CD1c-positive myeloid dendritic cell (primary cell): Measurements from ENCODE around the gene MUC13.

ENCODE experiments used
- DNase-seq: peaks from one replicate; pipeline ENCODE4 v3.0.0-alpha.2; 2016; ENCODE audit errors: extremely low spot score

The MUC13 gene

DNA sequence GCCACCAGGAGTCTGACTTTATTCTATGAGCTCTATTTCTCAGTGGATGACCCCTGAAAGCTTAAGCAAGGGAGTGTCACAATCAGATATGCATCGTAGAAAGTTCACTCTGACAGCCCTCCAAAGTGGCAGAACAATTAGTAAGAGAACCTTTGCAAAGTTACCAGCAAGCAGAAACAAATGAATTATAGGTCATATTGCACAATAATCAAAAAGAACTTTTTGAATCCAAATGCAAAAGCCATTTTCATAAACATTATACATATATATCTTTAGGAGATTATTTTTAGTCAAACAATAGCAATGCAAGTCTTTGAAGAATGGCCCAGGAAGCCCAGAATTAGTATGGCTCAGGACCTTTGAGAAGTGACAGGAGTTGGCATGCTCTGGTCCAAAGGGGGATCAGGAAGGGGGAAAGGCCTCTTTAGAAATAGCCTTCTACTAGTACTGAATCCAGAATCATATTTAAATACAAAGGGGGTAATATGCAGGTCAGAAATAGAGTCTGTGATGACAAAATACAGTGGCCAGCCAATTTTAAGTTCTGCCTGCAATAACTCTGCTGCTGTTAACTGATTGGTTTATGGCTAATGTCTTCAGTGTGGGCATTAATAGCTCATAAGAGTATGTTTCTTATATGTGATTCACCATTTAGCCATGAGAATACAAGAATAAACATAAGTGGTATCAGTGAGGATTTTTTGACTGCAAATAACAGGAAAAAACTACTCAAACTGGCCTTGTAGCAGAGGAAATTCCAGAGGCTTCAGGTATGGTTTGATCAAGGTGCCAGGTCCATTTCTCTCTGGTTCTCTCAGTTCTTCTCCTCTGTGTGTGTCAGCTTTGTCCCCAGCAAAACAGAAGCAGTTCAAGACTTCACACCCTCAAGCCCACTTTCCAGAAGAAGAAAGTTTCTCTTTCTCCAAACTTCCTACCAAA, 30.4 kb downstream of the MUC13 start:
- DNase-seq = no peak

DNA sequence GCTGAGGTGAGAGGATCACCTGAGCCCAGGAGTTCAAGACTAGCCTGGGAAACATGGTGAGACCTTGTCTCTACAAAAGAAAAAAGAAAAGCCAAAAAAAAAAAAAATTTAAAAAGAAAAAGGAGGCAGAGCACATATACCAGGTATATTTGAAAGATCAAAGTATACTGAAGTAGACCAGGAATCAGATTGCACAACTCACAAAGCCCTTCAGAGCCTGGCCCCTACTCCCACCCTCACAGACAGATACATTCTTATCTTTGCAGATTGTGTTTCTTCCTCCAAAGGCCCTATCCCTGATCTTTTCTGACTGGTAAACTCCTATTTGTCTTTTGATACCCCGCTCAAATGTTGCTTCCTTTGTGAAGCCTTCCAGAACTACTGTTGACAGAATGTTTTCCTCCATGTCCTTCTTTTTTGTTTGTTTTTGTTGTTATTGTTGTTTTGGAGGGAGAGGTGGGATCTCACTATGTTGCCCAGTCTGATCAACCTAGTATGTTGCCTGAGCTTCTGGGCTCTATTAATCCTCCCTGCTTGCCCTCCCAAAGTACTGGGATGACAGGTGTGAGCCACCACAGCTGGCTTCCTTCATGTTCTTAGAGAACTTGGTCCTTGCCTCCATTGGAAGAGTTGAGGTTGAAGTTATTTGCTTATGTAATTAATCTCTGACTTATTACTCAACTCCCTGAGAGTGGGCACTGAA, 37.6 kb downstream of the MUC13 start:
- no peak for DNase-seq

GRCh38 chr3:124895756-124896155, 38.8 kb downstream of the MUC13 start:
- no peak for DNase-seq

GRCh38 chr3:124893526-124893925, 41.0 kb downstream of the MUC13 start:
- DNase-seq = no peak

DNA sequence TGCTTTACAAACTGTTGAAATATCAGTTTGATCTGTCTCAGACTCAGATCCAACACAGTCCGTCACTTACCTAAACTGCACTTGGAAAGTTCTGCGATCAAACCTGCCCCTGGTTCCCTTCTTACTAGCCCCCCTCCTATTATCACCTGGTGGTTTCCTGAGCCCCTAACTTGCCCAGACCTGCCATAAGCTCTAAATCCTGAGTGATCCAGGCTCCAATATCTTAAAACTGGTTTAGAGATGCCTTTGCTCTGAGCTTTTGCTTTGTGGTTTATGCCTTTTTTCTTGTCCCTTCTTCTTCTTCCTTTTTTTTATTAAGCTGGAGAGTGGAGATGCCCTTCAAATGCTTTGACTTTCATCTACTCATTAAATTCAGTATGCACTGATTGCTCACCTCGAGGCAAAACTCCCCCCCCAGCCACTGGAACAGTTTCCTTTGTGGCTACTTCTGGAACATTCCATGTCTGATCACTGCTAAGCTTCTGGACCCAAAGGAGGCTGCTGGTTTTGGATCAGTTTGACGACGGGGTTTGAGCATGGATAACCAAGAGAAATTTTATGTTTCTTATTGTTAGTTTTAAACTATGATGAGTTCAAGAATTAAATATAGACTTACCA, 43.9 kb downstream of the MUC13 start:
- no peak for DNase-seq

- no peak for DNase-seq
These were observed 45.8 kb downstream of the MUC13 start for GRCh38 chr3:124888482-124889441.

- no peak for DNase-seq
These were observed 46.6 kb downstream of the MUC13 start for GRCh38 chr3:124887932-124888298.

- peak; percentile 50 for DNase-seq
These were observed 47.2 kb downstream of the MUC13 start, which contains the start of gene ITGB5 for GRCh38 chr3:124887177-124887931. TSS of gene ITGB5 (minus strand) at chr3:124887365. CDS start at chr3:124887000, 365 bp downstream.

DNA sequence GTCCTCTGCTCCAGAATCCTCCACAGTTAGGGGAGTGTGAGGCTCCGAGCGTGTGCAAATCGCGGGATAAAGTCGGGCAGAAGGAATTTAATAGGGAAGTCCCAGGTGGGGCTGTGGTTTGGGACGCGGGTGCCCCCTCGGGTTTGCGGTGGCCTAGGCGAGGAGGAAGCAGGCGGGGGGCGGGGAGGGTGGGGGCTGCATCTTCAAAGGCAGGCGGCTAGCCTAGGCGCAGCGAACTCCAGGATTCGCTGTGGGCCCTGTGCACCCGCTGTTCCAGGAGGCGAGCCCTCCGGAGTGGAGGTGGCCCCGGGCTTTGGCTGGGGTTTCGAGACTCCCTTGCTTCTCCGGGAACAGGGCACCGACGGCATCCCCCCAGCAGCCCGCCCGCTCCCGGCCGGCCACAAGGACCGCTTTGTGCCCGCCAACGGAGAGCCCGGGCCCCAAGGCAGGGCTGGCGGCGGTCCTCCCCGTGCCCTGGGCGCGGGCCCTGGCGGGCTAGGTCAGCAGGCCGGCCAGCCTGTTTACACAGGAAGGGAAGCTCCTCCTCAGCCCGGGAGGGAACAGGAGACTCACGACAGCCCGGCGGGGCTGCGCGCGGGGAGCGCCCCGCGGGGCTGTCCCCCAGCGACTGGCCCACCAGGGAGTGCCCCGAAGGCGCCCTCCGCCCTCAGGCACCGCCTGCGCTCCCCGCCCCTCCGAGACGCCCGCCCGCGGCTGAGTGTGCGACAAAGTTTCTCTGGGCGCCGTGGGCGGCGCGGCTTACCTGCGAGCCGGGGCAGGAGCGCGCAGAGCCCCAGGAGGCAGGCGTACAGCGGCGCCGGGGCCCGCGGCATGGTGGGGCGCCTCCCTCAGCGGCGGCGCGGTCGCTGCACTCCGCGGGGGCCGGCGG, 48.1 kb downstream of the MUC13 start:
- peak; percentile 54 for DNase-seq

GRCh38 chr3:124885466-124886167, 48.9 kb downstream of the MUC13 start:
- DNase-seq = no peak

DNA sequence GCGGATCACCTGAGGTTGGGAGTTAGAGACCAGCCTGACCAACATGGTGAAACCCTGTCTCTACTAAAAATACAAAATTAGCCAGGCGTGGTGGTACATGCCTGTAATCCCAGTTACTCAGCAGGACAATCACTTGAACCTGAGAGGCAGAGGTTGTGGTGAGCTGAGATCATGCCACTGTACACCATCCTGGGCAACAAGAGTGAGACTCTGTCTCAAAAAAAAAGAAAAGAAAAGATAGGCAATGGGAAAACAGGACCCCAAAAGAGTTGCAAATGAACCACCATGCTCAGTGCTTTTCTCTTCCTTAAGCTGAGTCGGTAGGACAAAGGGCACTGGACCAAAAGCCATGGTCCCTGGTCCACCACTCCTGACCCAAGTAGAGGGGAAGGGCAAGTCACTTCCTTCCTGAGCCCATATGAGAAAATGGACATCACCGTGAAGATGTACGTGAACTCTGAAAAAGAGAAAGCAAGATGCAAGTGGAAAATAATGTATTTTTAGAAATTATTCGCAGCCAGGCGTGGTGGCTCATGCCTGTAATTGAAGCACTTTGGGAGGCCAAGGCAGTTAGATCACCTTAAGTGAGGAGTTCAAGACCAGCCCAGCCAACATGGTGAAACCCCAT, 50.0 kb downstream of the MUC13 start:
- no peak for DNase-seq

- DNase-seq = no peak
These were observed 50.6 kb downstream of the MUC13 start for GRCh38 chr3:124883766-124884473.

DNA sequence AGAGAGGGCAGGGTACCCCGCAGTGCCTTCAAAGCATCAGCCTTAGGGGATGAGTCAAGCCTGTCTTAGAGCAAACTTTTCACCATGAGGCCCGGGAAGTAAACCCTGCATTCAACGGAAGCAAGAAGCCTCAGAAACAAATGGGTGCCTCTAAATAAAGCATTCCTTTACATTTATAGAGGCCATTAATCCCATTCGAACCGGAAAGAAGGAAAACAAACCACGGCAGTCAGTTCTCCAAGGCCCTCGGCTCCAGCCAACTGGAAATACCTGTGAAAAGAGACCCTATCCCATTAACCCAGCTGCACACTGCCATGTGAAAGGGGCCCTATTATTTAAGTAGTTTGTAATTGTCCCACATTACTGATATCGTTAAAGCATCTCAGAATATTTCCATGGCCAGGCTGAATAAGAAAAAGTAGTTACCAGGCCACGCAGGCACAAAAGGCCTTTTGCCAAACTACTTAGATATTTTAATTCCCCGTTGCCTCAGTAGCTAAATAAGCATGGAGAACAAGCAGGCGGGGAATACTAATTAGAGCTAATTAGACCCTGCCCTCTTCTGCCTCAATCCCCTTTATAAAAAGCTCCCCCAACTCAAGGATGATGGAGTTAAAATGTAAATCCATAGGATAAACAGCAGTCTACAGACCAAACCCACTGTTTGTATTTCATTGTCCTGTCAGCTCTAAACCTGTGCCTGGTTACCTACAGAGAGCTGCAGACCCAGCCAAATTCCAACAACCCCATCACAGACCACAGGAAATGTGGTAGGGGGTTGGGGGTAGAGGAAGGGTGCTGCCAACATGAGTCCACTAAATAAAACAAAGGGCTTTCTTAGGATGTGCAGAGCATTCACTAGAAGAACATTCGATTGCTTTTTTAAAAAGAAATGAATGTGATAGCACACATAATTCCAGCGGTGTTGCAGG, 51.5 kb downstream of the MUC13 start:
- DNase-seq = no peak

DNA sequence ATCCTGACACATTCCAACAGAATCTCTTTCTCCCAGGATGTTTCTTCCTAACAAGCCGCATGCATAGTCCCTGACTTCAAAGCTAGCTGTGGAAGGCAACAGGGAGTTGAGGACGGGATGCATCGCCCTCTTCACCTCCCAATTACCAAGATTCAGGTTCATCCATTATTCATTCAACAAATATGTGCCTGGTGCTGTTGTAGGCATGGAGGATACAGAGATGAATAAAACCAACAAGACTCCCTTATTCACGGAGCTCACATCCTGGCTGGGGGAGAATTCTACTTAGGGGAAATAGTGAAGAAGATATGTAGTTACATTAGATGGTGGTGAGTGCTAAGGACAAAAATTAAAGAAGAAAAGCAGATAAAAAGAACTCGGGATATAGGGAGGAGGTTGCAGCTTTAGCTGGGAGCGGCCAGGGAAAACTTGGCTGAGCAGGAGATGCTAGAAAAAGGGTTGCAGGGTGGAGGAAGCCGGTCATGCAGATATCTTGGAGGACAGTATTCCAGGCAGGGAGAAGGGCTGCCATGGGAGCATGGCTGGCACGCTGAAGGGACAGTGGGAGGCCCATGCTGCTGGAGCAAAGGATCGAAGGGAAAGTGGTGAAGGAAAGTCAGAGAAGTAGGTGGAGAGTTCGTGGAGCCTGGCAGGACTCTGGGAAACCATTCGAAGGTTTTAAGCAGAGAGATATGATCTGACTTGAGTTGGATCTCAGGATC, 52.4 kb downstream of the MUC13 start:
- DNase-seq = no peak

GRCh38 chr3:124879337-124879680, 55.2 kb downstream of the MUC13 start:
- no peak for DNase-seq
